Subcutaneous adipose tissue (tissue), 4 donors: Measurements from ENCODE around the gene ATP8B2. TPM values are rescaled to one million over a fixed set of nuclear protein-coding genes. Genes with fewer than 3 reads are reported as not detected.

Experiments
- total RNA-seq, 4 donors: library from RNA; depleted of rRNA; stranded (reverse); fragments of >200 nt; gene quantifications; one replicate each; pipeline ENCODE4 v1.1.0, GENCODE V29; 2016
- TF ChIP-seq, protein P1 (sequence below): fragments of 450-650 bp; IDR thresholded peaks from one replicate; pipeline ENCODE4 v1.5.1; 2016; ENCODE audit warnings: low read depth, mild to moderate bottlenecking, control low read depth, antibody characterized with exemption, moderate library complexity

ATP8B2 gene
- total RNA-seq, 4 donors from 2014 or later = 39.6 to 46.5 (median 44.6) TPM

DNA sequence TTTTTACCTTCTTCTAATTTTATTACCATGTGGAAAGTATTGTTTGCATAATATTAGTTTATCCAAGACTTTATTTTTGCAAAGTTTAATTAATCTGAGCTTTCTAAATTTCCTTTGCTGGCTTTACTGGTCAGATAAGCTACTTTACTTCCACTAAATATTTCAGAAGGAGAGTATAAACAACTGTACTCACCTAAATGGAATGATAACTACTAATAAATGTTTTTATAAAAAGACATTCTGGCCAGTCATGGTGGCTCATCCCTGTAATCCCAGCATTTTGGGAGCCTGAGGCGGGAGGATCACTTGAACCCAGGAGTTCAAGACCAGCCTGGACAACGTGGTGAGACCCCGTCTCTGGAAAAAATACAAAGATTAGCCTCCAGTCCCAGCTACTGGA is 36.0 kb downstream of the ATP8B2 start:
- TF ChIP-seq, protein P1, sequence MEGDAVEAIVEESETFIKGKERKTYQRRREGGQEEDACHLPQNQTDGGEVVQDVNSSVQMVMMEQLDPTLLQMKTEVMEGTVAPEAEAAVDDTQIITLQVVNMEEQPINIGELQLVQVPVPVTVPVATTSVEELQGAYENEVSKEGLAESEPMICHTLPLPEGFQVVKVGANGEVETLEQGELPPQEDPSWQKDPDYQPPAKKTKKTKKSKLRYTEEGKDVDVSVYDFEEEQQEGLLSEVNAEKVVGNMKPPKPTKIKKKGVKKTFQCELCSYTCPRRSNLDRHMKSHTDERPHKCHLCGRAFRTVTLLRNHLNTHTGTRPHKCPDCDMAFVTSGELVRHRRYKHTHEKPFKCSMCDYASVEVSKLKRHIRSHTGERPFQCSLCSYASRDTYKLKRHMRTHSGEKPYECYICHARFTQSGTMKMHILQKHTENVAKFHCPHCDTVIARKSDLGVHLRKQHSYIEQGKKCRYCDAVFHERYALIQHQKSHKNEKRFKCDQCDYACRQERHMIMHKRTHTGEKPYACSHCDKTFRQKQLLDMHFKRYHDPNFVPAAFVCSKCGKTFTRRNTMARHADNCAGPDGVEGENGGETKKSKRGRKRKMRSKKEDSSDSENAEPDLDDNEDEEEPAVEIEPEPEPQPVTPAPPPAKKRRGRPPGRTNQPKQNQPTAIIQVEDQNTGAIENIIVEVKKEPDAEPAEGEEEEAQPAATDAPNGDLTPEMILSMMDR = no peak

GRCh38 chr1:154371436-154371835 is 46.1 kb downstream of the ATP8B2 start:
- TF ChIP-seq, protein P1 = no peak

DNA sequence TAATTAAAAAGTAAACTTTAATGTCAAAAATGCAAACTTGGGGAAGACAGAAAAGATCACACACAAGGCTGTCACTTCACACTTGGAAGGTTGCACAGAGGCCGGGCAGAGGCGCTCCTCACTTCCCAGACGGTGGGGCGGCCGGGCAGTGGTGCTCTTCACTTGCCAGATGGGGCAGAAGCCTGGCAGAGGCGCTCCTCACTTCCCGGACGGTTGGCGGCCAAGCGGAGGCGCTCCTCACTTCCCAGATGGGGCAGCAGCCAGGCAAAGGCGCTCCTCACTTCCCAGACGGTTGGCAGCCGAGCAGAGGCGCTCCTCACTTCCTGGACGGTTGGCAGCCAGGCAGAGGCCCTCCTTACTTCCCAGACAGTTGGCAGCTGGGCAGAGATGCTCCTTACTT is 54.0 kb downstream of the ATP8B2 start:
- TF ChIP-seq, protein P1 = no peak

GRCh38 chr1:154384650-154385489 is 59.5 kb downstream of the ATP8B2 start:
- TF ChIP-seq, protein P1 = no peak

DNA sequence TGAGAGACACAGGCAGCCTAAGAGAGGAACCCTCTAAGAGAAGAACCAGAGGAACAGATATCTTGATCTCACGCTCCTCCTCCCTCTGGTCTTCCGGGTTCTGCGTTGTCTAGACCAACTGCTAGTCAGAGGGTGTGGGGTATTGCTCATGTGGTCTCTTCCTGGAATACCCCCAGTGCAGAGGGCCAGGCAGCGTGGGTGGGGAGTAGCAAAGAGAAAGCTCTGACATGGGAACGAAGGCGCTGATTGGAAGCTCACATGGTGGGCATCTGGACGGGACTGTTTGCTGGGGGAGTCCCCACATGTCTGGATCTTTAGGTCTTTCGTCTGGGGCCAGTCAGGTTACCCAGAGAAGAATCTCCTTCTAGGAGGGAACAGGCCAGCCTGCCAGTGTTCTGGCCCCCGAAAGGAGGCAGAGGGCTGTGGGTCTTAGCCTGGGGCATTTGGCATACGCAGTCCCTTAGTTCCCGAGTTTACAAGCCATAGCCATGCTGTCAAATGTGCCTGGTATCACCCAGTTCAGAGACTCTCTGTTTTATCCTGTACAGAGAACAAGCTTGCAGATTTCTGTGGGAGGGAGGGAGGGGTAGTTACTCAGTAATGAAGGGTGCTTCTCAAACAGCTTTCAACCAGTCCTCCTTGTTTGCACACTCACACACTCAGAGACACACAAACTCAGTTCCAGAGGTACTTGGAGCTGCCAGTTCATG is 61.5 kb downstream of the ATP8B2 start:
- TF ChIP-seq, protein P1 = no peak

- TF ChIP-seq, protein P1 = no peak
Measured at GRCh38 chr1:154391086-154391770, 65.9 kb downstream of the ATP8B2 start.

- TF ChIP-seq, protein P1 = no peak
Measured at GRCh38 chr1:154398141-154398540, 72.8 kb downstream of the ATP8B2 start.
